ENCODE results near the gene PWWP2A.
"Not testable (repeated sequence)": the region's sequence is repeated elsewhere in the genome, so short reads cannot be mapped to it uniquely, and the experiment has no call there.

The PWWP2A gene

GRCh38 chr5:160075073-160075472 is 44.2 kb downstream of the PWWP2A start:
- DNase-seq = no peak

GRCh38 chr5:160071916-160072315 is 47.3 kb downstream of the PWWP2A start:
- DNase-seq = no peak

- DNase-seq = no peak
Measured at GRCh38 chr5:160071516-160071915, 47.7 kb downstream of the PWWP2A start.

GRCh38 chr5:160069120-160069519 is 50.1 kb downstream of the PWWP2A start:
- DNase-seq = not testable (repeated sequence)

GRCh38 chr5:160064995-160065614 is 54.1 kb downstream of the PWWP2A start:
- no peak for DNase-seq

- no peak for DNase-seq
Measured at GRCh38 chr5:160064417-160064810, 54.8 kb downstream of the PWWP2A start.

GRCh38 chr5:160061770-160062169 is 57.5 kb downstream of the PWWP2A start:
- DNase-seq = no peak

- no peak for DNase-seq
Measured at GRCh38 chr5:160060001-160060400, 59.2 kb downstream of the PWWP2A start.

GRCh38 chr5:160057256-160057655 is 62.0 kb downstream of the PWWP2A start:
- DNase-seq = no peak

- DNase-seq = no peak
Measured at GRCh38 chr5:160054831-160055230, 64.4 kb downstream of the PWWP2A start.

- DNase-seq = no peak
Measured at GRCh38 chr5:160054047-160054446, 65.2 kb downstream of the PWWP2A start.

GRCh38 chr5:160049099-160049498 is 70.2 kb downstream of the PWWP2A start:
- no peak for DNase-seq

- no peak for DNase-seq
Measured at GRCh38 chr5:160048131-160048530, 71.1 kb downstream of the PWWP2A start.

GRCh38 chr5:160047423-160047822 is 71.8 kb downstream of the PWWP2A start:
- no peak for DNase-seq

GRCh38 chr5:160044967-160045366 is 74.3 kb downstream of the PWWP2A start:
- DNase-seq = no peak

- no peak for DNase-seq
Measured at GRCh38 chr5:160044391-160044804, 74.9 kb downstream of the PWWP2A start.

- DNase-seq = no peak
Measured at GRCh38 chr5:160042671-160043070, 76.6 kb downstream of the PWWP2A start.
